Sigmoid colon (tissue), 7 donors: Measurements from ENCODE around the gene ALAS1. TPM values are rescaled to one million over a fixed set of nuclear protein-coding genes. Genes with fewer than 3 reads are reported as not detected.

Experiments used
- DNase-seq: peaks from one replicate; pipeline ENCODE4 v3.0.0-alpha.2; 2019
- H3K27ac ChIP-seq, 4 donors: fragments of 200-600 bp; sonication (generic); one replicate each; pipeline ENCODE4 v1.5.1; 2016 to 2019; ENCODE audit warnings: mild to moderate bottlenecking in 1 of 4
- H3K27me3 ChIP-seq, 3 donors: fragments of 200-600 bp; sonication (generic); one replicate each; pipeline ENCODE4 v1.5.1; 2019; ENCODE audit warnings: mild to moderate bottlenecking in 1 of 3
- H3K36me3 ChIP-seq, 4 donors: fragments of 200-600 bp; sonication (generic); one replicate each; pipeline ENCODE4 v1.5.1; 2016 to 2019
- H3K4me1 ChIP-seq, 4 donors: fragments of 200-600 bp; sonication (generic); one replicate each; pipeline ENCODE4 v1.5.1; 2017 to 2019
- H3K4me3 ChIP-seq, 4 donors: fragments of 200-600 bp; sonication (generic); one replicate each; pipeline ENCODE4 v1.5.1; 2017 to 2019; ENCODE audit warnings: mild to moderate bottlenecking in 2 of 4, moderate library complexity in 1 of 4
- H3K9me3 ChIP-seq, 4 donors: fragments of 200-600 bp in 3 of 4; sonication (generic) in 3 of 4; one replicate each; pipeline versions ENCODE4 v1.5.1 to v1.6.1; 2013 to 2019
- CTCF ChIP-seq, 4 experiments: fragments of 450-650 bp in 3 of 4; fragments of 200-600 bp in 1 of 4; IDR thresholded peaks; one replicate each; pipeline ENCODE4 v1.5.1; 2016 to 2019; ENCODE audit warnings: antibody characterized with exemption in 4 of 4, mild to moderate bottlenecking in 3 of 4, moderate library complexity in 2 of 4
- EP300 ChIP-seq, 4 donors: sonication (generic); formaldehyde crosslinking; IDR thresholded peaks; one replicate each; pipeline ENCODE4 v1.6.1; 2017; ENCODE audit warnings: antibody characterized with exemption in 4 of 4
- POLR2A ChIP-seq, 2 donors: fragments of 450-650 bp; IDR thresholded peaks; one replicate each; pipeline ENCODE4 v1.6.1; 2016; ENCODE audit warnings: antibody characterized with exemption in 2 of 2, mild to moderate bottlenecking in 2 of 2, moderate library complexity in 2 of 2
- POLR2AphosphoS5 ChIP-seq, 4 donors: sonication (generic); formaldehyde crosslinking; IDR thresholded peaks; one replicate each; pipeline ENCODE4 v1.6.1; 2017; ENCODE audit warnings: antibody characterized with exemption in 4 of 4
- WGBS, 2 donors: extraction: QIAGEN DNeasy Blood & Tissue Kit; methylation state at CpG; one replicate each; pipeline ENCODE4 v1.1.7; 2013; 5-methylcytosine and 5-hydroxymethylcytosine counted together
- intact Hi-C: fragments of 100-400 bp; cut with DNase I; formaldehyde crosslinking; loops from one replicate; pipeline ENCODE4 v1.15.1; 2023
- polyA plus RNA-seq, 3 donors: library from polyadenylated mRNA; stranded (reverse); fragments of 200-250 nt; gene quantifications; one replicate each; pipeline ENCODE4 v1.2.3, GENCODE V29; 2013
- total RNA-seq, 4 donors: library from RNA; depleted of rRNA; stranded (reverse); fragments of >200 nt; gene quantifications; one replicate each; pipeline ENCODE4 v1.1.0, GENCODE V29; 2016
- donor health status: healthy with polysubstance abuse.
- donor health status: Bipolar disorder and iron deficiency.
- donor health status: healthy.

ALAS1 gene
- total and polyA plus RNA-seq, 7 donors = 23.2 to 121 (median 27.3) TPM

GRCh38 chr3:52218937-52219650 lies 21.1 kb downstream of the ALAS1 start:
- DNase-seq = no peak
- intact Hi-C loops = no loop called here
- peak overlapping the region in 3 of 4 donors; percentile 34 to 66 (median 64) for H3K27ac ChIP-seq
- no peaks in the 10 kb centered on the region for H3K27me3 ChIP-seq
- TF ChIP-seq CTCF (IDR thresholded peaks at IDR 0.05) (no peak), POLR2AphosphoS5 (IDR thresholded peaks at IDR 0.05) (no peak), EP300 (IDR thresholded peaks at IDR 0.05) (no peak), POLR2A (IDR thresholded peaks at IDR 0.05) (no peak)
- peaks cover 5 to 15% (median 12%) of the 10 kb centered on the region in 4 donors for H3K36me3 ChIP-seq
- H3K4me1 ChIP-seq = peaks cover 0 to 33% (median 19%) of the 10 kb centered on the region in 4 donors
- WGBS, 2 donors = 76 to 77% methylated on average over 6 of the region's 6 CpGs
- H3K9me3 ChIP-seq = no peaks in the 10 kb centered on the region
- no peak overlapping the region for H3K4me3 ChIP-seq

GRCh38 chr3:52220380-52221026 lies 22.5 kb downstream of the ALAS1 start:
- Histone ChIP-seq H3K36me3 (peaks cover 0 to 1% (median under 1%) of the 10 kb centered on the region in 4 donors), H3K27ac (no peak overlapping the region), H3K9me3 (no peaks in the 10 kb centered on the region), H3K27me3 (no peaks in the 10 kb centered on the region), H3K4me3 (no peak overlapping the region), H3K4me1 (peaks cover 0 to 33% (median 19%) of the 10 kb centered on the region in 4 donors)
- intact Hi-C loops = loop anchor here (1.0 kb wide), 1 partner anchor 119 kb away; no protein-coding TSS in a partner anchor
- peak; percentile 90 for DNase-seq
- WGBS, 2 donors = 30 to 32% methylated on average over 9 of the region's 9 CpGs
- TF ChIP-seq POLR2AphosphoS5 (IDR thresholded peaks at IDR 0.05) = peak in 2 of 4 donors; percentile 25 to 40
- TF ChIP-seq POLR2A (IDR thresholded peaks at IDR 0.05) = no peak
- peak; percentile 73 to 93 (median 80) for TF ChIP-seq CTCF (IDR thresholded peaks at IDR 0.05)

- Histone ChIP-seq H3K4me3 (no peak overlapping the region), H3K4me1 (peaks cover 0 to 30% (median 18%) of the 10 kb centered on the region in 4 donors), H3K9me3 (no peaks in the 10 kb centered on the region), H3K27ac (no peak overlapping the region), H3K36me3 (no peaks in the 10 kb centered on the region), H3K27me3 (no peaks in the 10 kb centered on the region)
- TF ChIP-seq CTCF (IDR thresholded peaks at IDR 0.05) (no peak), POLR2AphosphoS5 (IDR thresholded peaks at IDR 0.05) (no peak), EP300 (IDR thresholded peaks at IDR 0.05) (no peak), POLR2A (IDR thresholded peaks at IDR 0.05) (no peak)
- 96% methylated on average over 27 of the region's 27 CpGs for WGBS, 2 donors
- no peak for DNase-seq
- intact Hi-C loops = no loop called here
These were observed 23.2 kb downstream of the ALAS1 start for GRCh38 chr3:52221141-52221562.

- no peak for DNase-seq
- Histone ChIP-seq H3K4me1 (peaks cover 0 to 24% (median 12%) of the 10 kb centered on the region in 4 donors), H3K9me3 (no peaks in the 10 kb centered on the region), H3K27me3 (no peaks in the 10 kb centered on the region), H3K27ac (no peak overlapping the region), H3K36me3 (no peaks in the 10 kb centered on the region), H3K4me3 (no peak overlapping the region)
- intact Hi-C loops = no loop called here
- WGBS, 2 donors = 84 to 90% methylated on average over 34 of the region's 34 CpGs
- TF ChIP-seq POLR2A (IDR thresholded peaks at IDR 0.05) (no peak), CTCF (IDR thresholded peaks at IDR 0.05) (no peak), POLR2AphosphoS5 (IDR thresholded peaks at IDR 0.05) (no peak), EP300 (IDR thresholded peaks at IDR 0.05) (no peak)
These were observed 23.8 kb downstream of the ALAS1 start for GRCh38 chr3:52221563-52222318.
